ENCODE data around the gene YWHAG. TPM values are rescaled to one million over a fixed set of nuclear protein-coding genes. Genes with fewer than 3 reads are reported as not detected.
"Not testable (repeated sequence)": the region's sequence is repeated elsewhere in the genome, so short reads cannot be mapped to it uniquely, and the experiment has no call there.

YWHAG gene
- polyA plus RNA-seq, 1 of the 3 experiments (the other 2 are of a cell fraction) = 60.4 TPM

DNA sequence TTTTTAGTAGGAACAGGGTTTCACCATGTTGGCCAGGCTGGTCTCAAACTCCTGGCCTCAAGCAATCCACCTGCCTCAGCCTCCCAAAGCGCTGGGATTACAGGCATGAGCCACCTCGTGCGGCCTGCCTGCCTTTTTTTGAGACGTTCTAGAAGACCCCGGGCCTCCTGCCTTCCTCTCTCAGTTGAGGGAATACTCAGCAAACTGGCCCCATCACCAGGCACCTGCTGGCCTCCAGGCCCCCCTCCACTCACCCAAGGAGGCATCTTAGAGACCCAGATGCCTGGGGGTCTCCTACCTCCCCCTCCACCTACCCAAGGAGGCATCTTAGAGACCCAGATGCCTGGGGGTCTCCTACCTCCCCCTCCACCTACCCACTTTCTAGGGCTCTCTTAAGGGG is 65.9 kb downstream of the YWHAG start:
- H3K27ac ChIP-seq (ENCODE audit: low read depth in 2 of 2, low read length in 1 of 2) = peak overlapping the region in 1 of 2 experiments; percentile 99; a peak in 1 of 4 replicates
- peaks cover 42% of the 10 kb centered on the region for H3F3A ChIP-seq (replicated peaks; ENCODE audit: insufficient read depth)
- DNase-seq; H4K20me1 ChIP-seq (ENCODE audit: insufficient read depth); H3K9me3 ChIP-seq; H3K9ac ChIP-seq; H3K4me2 ChIP-seq; H2AFZ ChIP-seq (ENCODE audit: low read depth); H3K36me3 ChIP-seq (replicated peaks in 1 of 2; ENCODE audit: control insufficient read depth in 1 of 2, insufficient read depth in 2 of 2, low read length in 1 of 2); H3K9me2 ChIP-seq; H3K27me3 ChIP-seq (ENCODE audit: insufficient read depth); H3K4me3 ChIP-seq (ENCODE audit: low read depth in 2 of 2, low read length in 1 of 2); H3K79me2 ChIP-seq (ENCODE audit: insufficient read depth); POLR2A ChIA-PET: not testable (repeated sequence)
- H3K4me1 ChIP-seq (ENCODE audit: control insufficient read depth in 1 of 2, insufficient read depth in 2 of 2, low read depth in 1 of 2, low read length in 1 of 2) = peaks cover 26 to 36% of the 10 kb centered on the region in 2 experiments; a peak in 3 of 4 replicates
- CTCF ChIA-PET = interaction anchor here (0.7 to 31.3 kb wide), 12 partner anchors 9 to 116 kb away, joined by 3 to 774 read pairs (median 11); partner anchors contain the start of gene HSPB1
- 85% methylated on average over 5 of the region's 5 CpGs for WGBS (ENCODE audit: low lambda C conversion rate)

- 72% methylated on average over 5 of the region's 5 CpGs for WGBS (ENCODE audit: low lambda C conversion rate)
- TF ChIP-seq, protein P1, sequence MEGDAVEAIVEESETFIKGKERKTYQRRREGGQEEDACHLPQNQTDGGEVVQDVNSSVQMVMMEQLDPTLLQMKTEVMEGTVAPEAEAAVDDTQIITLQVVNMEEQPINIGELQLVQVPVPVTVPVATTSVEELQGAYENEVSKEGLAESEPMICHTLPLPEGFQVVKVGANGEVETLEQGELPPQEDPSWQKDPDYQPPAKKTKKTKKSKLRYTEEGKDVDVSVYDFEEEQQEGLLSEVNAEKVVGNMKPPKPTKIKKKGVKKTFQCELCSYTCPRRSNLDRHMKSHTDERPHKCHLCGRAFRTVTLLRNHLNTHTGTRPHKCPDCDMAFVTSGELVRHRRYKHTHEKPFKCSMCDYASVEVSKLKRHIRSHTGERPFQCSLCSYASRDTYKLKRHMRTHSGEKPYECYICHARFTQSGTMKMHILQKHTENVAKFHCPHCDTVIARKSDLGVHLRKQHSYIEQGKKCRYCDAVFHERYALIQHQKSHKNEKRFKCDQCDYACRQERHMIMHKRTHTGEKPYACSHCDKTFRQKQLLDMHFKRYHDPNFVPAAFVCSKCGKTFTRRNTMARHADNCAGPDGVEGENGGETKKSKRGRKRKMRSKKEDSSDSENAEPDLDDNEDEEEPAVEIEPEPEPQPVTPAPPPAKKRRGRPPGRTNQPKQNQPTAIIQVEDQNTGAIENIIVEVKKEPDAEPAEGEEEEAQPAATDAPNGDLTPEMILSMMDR (IDR thresholded peaks at IDR 0.05) = no peak
- TF ChIP-seq FOSL2 (IDR thresholded peaks at IDR 0.05; ENCODE audit: borderline replicate concordance, low read depth) (no peak), NFIC (IDR thresholded peaks at IDR 0.05; ENCODE audit: borderline replicate concordance) (no peak), POLR2AphosphoS5 (IDR thresholded peaks at IDR 0.05; ENCODE audit: low read depth, low read length) (no peak), PBX3 (IDR thresholded peaks at IDR 0.05) (no peak), MEF2A (IDR thresholded peaks at IDR 0.05; ENCODE audit: borderline replicate concordance, low read depth) (no peak)
- TF ChIP-seq, protein P2, sequence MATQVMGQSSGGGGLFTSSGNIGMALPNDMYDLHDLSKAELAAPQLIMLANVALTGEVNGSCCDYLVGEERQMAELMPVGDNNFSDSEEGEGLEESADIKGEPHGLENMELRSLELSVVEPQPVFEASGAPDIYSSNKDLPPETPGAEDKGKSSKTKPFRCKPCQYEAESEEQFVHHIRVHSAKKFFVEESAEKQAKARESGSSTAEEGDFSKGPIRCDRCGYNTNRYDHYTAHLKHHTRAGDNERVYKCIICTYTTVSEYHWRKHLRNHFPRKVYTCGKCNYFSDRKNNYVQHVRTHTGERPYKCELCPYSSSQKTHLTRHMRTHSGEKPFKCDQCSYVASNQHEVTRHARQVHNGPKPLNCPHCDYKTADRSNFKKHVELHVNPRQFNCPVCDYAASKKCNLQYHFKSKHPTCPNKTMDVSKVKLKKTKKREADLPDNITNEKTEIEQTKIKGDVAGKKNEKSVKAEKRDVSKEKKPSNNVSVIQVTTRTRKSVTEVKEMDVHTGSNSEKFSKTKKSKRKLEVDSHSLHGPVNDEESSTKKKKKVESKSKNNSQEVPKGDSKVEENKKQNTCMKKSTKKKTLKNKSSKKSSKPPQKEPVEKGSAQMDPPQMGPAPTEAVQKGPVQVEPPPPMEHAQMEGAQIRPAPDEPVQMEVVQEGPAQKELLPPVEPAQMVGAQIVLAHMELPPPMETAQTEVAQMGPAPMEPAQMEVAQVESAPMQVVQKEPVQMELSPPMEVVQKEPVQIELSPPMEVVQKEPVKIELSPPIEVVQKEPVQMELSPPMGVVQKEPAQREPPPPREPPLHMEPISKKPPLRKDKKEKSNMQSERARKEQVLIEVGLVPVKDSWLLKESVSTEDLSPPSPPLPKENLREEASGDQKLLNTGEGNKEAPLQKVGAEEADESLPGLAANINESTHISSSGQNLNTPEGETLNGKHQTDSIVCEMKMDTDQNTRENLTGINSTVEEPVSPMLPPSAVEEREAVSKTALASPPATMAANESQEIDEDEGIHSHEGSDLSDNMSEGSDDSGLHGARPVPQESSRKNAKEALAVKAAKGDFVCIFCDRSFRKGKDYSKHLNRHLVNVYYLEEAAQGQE (IDR thresholded peaks at IDR 0.05; ENCODE audit: low read depth, low read length) = no peak
- peaks cover 44% of the 10 kb centered on the region for H3F3A ChIP-seq (replicated peaks; ENCODE audit: insufficient read depth)
- peaks cover 26 to 36% of the 10 kb centered on the region in 2 experiments; a peak in 3 of 4 replicates for H3K4me1 ChIP-seq (ENCODE audit: control insufficient read depth in 1 of 2, insufficient read depth in 2 of 2, low read depth in 1 of 2, low read length in 1 of 2)
- DNase-seq = no peak
- H3K27me3 ChIP-seq (ENCODE audit: insufficient read depth) = no peaks in the 10 kb centered on the region
- H3K4me3 ChIP-seq (ENCODE audit: low read depth in 2 of 2, low read length in 1 of 2) = no peak overlapping the region; a peak in 1 of 4 replicates
- peak overlapping the region; percentile 87 for H2AFZ ChIP-seq (ENCODE audit: low read depth)
- H3K9me2 ChIP-seq = no peaks in the 10 kb centered on the region
- peak overlapping the region; percentile 50; the same call in 1 of the 2 replicates for H3K9ac ChIP-seq
- no peaks in the 10 kb centered on the region for H3K36me3 ChIP-seq (replicated peaks in 1 of 2; ENCODE audit: control insufficient read depth in 1 of 2, insufficient read depth in 2 of 2, low read length in 1 of 2)
- H3K4me2 ChIP-seq = peak overlapping the region; percentile 53; the same call in 1 of the 2 replicates
- no peaks in the 10 kb centered on the region for H4K20me1 ChIP-seq (ENCODE audit: insufficient read depth)
- no peaks in the 10 kb centered on the region for H3K79me2 ChIP-seq (ENCODE audit: insufficient read depth)
- ChIA-PET CTCF (interaction anchor here (0.7 to 31.3 kb wide), 15 partner anchors 10 to 213 kb away, joined by 3 to 774 read pairs (median 12); partner anchors contain the start of genes HSPB1 and YWHAG), POLR2A (interaction anchor here (1.6 to 2.2 kb wide), 2 partner anchors 22 to 26 kb away, joined by 5 to 6 read pairs; no protein-coding TSS in a partner anchor)
- H3K27ac ChIP-seq (ENCODE audit: low read depth in 2 of 2, low read length in 1 of 2) = peak overlapping the region; percentile 67 to 91
- H3K9me3 ChIP-seq = no peaks in the 10 kb centered on the region
These were observed 66.6 kb downstream of the YWHAG start for GRCh38 chr7:76292213-76292573.

Measured in SK-N-SH (cell line).